GM12878 (cell line): ENCODE measurements around the gene RIC8B.

Source experiments
- EED ChIP-seq: sonication (generic); IDR thresholded peaks from 2 replicates; pipeline ENCODE4 v1.6.1; 2016; ENCODE audit warnings: antibody characterized with exemption, low read depth
- EP300 ChIP-seq, 2 experiments: fragments of 150-350 bp in 1 of 2; IDR thresholded peaks; 2 replicates each; pipeline ENCODE4 v1.6.1; 2011 to 2012; ENCODE audit warnings: low read depth in 2 of 2, low read length in 2 of 2, borderline replicate concordance in 1 of 2, improper control_type of control experiment in 1 of 2, inconsistent platforms in 1 of 2; ENCODE audit not compliant: control insufficient read depth in 1 of 2
- EZH2 ChIP-seq: IDR thresholded peaks from 2 replicates; pipeline ENCODE4 v1.6.1; 2012; ENCODE audit warnings: low read depth, mild to moderate bottlenecking, control low read depth, inconsistent platforms, low read length, borderline replicate concordance; ENCODE audit not compliant: control insufficient read depth
- MYC ChIP-seq: IDR thresholded peaks from 2 replicates; pipeline ENCODE4 v1.6.1; 2011; ENCODE audit warnings: mild to moderate bottlenecking, low read length, moderate library complexity, inconsistent platforms; ENCODE audit not compliant: insufficient read depth, insufficient replicate concordance, insufficient read length, severe bottlenecking
- POLR2A ChIP-seq: IDR thresholded peaks from 2 replicates; pipeline ENCODE4 v1.6.1; 2011; ENCODE audit warnings: low read depth, mild to moderate bottlenecking, low read length
- SMC3 ChIP-seq: IDR thresholded peaks from 2 replicates; pipeline ENCODE4 v1.6.1; 2011; ENCODE audit warnings: low read length, improper control_type of control experiment, borderline replicate concordance
- TF ChIP-seq, protein P1 (sequence below), 3 experiments: IDR thresholded peaks in 2 of 3; conservative IDR thresholded peaks in 1 of 3; 2 replicates each; pipeline ENCODE4 v1.5.1; 2011; ENCODE audit warnings: low read depth in 3 of 3, low read length in 3 of 3, mild to moderate bottlenecking in 3 of 3, control low read depth in 2 of 3, moderate library complexity in 2 of 3, inconsistent platforms in 1 of 3, mixed read lengths in 1 of 3; ENCODE audit not compliant: control insufficient read depth in 2 of 3, insufficient read depth in 1 of 3; ENCODE audit errors: extremely low read depth in 1 of 3
- TF ChIP-seq, protein P2 (sequence below): IDR thresholded peaks from 2 replicates; pipeline ENCODE4 v1.6.1; 2011; ENCODE audit warnings: mild to moderate bottlenecking, low read depth, low read length, moderate library complexity; ENCODE audit not compliant: insufficient replicate concordance

DNA sequence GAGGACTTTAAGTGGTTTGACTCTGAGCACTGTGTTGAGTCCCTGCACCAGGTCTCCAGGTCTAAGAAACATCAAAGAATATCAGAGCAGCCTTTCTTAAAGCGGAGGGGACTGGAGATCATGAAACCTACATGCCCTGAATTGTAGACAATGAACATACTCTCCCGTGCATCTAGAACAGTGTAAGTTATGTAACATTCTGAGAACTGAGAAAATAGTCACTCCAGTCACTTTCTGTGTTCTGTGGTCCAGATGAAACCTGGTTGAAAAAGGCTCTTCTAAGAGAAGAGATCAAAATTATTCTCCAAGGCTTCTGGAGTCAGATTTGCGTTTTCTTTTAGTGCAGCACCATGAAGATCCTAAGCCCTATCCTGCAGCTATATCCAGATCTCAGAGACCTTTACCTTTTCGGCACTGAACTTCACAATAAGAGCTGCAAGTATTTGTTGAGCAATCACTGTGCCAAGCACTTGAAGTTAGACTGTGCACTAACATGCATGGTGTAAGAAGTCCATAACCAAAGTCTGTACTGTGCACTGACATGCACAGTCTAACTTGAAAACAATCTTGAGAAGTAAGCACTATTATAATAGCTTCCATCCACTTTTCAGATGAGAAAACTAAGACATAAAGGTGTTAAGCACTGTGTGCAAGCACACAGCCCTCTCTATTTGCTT, 115.6 kb downstream of the RIC8B start:
- no peak for TF ChIP-seq EED
- TF ChIP-seq POLR2A = no peak
- TF ChIP-seq EP300 (IDR thresholded peaks at IDR 0.05; ENCODE audit: borderline replicate concordance in 1 of 2, control insufficient read depth in 1 of 2, low read depth in 2 of 2, low read length in 2 of 2) = no peak
- no peak for TF ChIP-seq SMC3
- TF ChIP-seq, protein P1, sequence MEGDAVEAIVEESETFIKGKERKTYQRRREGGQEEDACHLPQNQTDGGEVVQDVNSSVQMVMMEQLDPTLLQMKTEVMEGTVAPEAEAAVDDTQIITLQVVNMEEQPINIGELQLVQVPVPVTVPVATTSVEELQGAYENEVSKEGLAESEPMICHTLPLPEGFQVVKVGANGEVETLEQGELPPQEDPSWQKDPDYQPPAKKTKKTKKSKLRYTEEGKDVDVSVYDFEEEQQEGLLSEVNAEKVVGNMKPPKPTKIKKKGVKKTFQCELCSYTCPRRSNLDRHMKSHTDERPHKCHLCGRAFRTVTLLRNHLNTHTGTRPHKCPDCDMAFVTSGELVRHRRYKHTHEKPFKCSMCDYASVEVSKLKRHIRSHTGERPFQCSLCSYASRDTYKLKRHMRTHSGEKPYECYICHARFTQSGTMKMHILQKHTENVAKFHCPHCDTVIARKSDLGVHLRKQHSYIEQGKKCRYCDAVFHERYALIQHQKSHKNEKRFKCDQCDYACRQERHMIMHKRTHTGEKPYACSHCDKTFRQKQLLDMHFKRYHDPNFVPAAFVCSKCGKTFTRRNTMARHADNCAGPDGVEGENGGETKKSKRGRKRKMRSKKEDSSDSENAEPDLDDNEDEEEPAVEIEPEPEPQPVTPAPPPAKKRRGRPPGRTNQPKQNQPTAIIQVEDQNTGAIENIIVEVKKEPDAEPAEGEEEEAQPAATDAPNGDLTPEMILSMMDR (IDR thresholded peaks at IDR 0.05 in 2 of 3, conservative IDR thresholded peaks at IDR 0.05 in 1 of 3; ENCODE audit: control insufficient read depth in 2 of 3, extremely low read depth in 1 of 3, insufficient read depth in 1 of 3, low read depth in 3 of 3, low read length in 3 of 3) = no peak
- no peak for TF ChIP-seq MYC
- no peak for TF ChIP-seq EZH2
- TF ChIP-seq, protein P2, sequence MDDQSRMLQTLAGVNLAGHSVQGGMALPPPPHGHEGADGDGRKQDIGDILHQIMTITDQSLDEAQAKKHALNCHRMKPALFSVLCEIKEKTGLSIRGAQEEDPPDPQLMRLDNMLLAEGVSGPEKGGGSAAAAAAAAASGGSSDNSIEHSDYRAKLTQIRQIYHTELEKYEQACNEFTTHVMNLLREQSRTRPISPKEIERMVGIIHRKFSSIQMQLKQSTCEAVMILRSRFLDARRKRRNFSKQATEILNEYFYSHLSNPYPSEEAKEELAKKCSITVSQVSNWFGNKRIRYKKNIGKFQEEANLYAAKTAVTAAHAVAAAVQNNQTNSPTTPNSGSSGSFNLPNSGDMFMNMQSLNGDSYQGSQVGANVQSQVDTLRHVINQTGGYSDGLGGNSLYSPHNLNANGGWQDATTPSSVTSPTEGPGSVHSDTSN = no peak
